Right lobe of liver (tissue), 6 donors: Measurements from ENCODE around the gene LPCAT4. TPM values are rescaled to one million over a fixed set of nuclear protein-coding genes. Genes with fewer than 3 reads are reported as not detected.

Source experiments
- ATAC-seq, 4 donors: fragments of 200-7000 bp; cut with Tn5 transposase; one replicate each; pipeline ENCODE4 v1.9.1; 2020; ENCODE audit warnings: mild to moderate bottlenecking in 4 of 4, moderate library complexity in 4 of 4
- DNase-seq, 3 donors: peaks; one replicate each; pipeline ENCODE4 v3.0.0-alpha.2; 2020
- H3K27ac ChIP-seq, 3 donors: fragments of 200-600 bp; one replicate each; pipeline ENCODE4 v1.8.0; 2022
- H3K27me3 ChIP-seq, 2 donors: fragments of 200-600 bp; one replicate each; pipeline ENCODE4 v1.8.0; 2022
- H3K36me3 ChIP-seq, 4 donors: fragments of 200-600 bp; sonication (generic) in 1 of 4; one replicate each; pipeline versions ENCODE4 v1.5.1 to v1.8.0; 2017 to 2022; ENCODE audit warnings: control low read depth in 1 of 4
- H3K4me1 ChIP-seq, 4 donors: fragments of 200-600 bp; sonication (generic) in 1 of 4; one replicate each; pipeline versions ENCODE4 v1.5.1 to v1.8.0; 2017 to 2022; ENCODE audit warnings: control low read depth in 1 of 4
- H3K4me3 ChIP-seq, 3 donors: fragments of 200-600 bp; one replicate each; pipeline ENCODE4 v1.8.0; 2022
- H3K9me3 ChIP-seq, 4 donors: fragments of 200-600 bp; sonication (generic) in 1 of 4; one replicate each; pipeline versions ENCODE4 v1.5.1 to v1.8.0; 2017 to 2022; ENCODE audit warnings: control low read depth in 1 of 4
- CTCF ChIP-seq, 4 donors: fragments of 200-600 bp in 3 of 4; fragments of 450-650 bp in 1 of 4; IDR thresholded peaks; one replicate each; pipeline versions ENCODE4 v1.5.1 to v1.8.0; 2016 to 2022; ENCODE audit warnings: antibody characterized with exemption in 4 of 4, mild to moderate bottlenecking in 2 of 4
- POLR2A ChIP-seq: fragments of 450-650 bp; IDR thresholded peaks from one replicate; pipeline ENCODE4 v1.6.1; 2017; ENCODE audit warnings: antibody characterized with exemption, mild to moderate bottlenecking
- WGBS: methylation state at CpG from one replicate; pipeline ENCODE4 v1.1.6; 2018; ENCODE audit warnings: low coverage, low lambda C conversion rate; ENCODE audit not compliant: insufficient coverage; ENCODE audit errors: missing lambda C conversion rate; 5-methylcytosine and 5-hydroxymethylcytosine counted together
- intact Hi-C, 2 donors: fragments of 100-400 bp; cut with DNase I; formaldehyde crosslinking; loops; one replicate each; pipeline versions ENCODE4 v1.11.2 to v1.14.1; 2022
- microRNA counts: library from miRNA; unstranded; fragments of <30 nt; microRNA quantifications from one replicate; lab custom pipeline; 2016
- microRNA-seq, 2 donors: library from miRNA; unstranded; fragments of <30 nt; microRNA quantifications; one replicate each; pipeline ENCODE4, GENCODE V29; 2019 to 2020
- small RNA-seq, 2 experiments: library from RNA; depleted of rRNA; stranded (forward); fragments of <200 nt; gene quantifications; one replicate each; pipeline ENCODE3, GENCODE V24; 2016
- total RNA-seq, 6 experiments: library from RNA; depleted of rRNA in 2 of 6; stranded (reverse); fragments of >200 nt in 2 of 6; fragmentation: NEBNext Ultra II Directional in 3 of 6; extraction: Animal tissue kit (Norgen Biotek cat#: 25700) in 3 of 6; gene quantifications; one replicate each; pipeline versions ENCODE4 v1.1.0 to v1.2.4, GENCODE V29; 2016 to 2023
- donor health status: DM: no; HTN: yes; CAD: no.
- donor health status: DM: no; HTN: no; CAD: no.
- donor health status: DM: no; HTN: no; CAD: no.
- donor health status: DM: no; HTN: yes; CAD: no.
- donor health status: DM: no; HTN: yes; CAD: no.

LPCAT4 gene
- total RNA-seq, 6 experiments from 2014 or later, result 3.2 to 6.7 (median 4.5) TPM

- intact Hi-C loops, result no loop called here
- WGBS, result 92% methylated on average over 1 of the region's 1 CpG
These were observed 55.4 kb downstream of the LPCAT4 start for GRCh38 chr15:34311563-34311962.

More at GRCh38 chr15:34311563-34311962, 55.4 kb downstream of the LPCAT4 start:
- Histone ChIP-seq H3K36me3 (peaks cover 0 to 5% (median 0%) of the 10 kb centered on the region in 4 donors), H3K27me3 (no peaks in the 10 kb centered on the region), H3K9me3 (no peaks in the 10 kb centered on the region), H3K27ac (no peak overlapping the region), H3K4me1 (no peaks in the 10 kb centered on the region), H3K4me3 (no peak overlapping the region)
- DNase-seq (no peak), ATAC-seq (no peak)
- TF ChIP-seq CTCF (IDR thresholded peaks at IDR 0.05), result no peak
- TF ChIP-seq POLR2A, result no peak

MicroRNAs within 50 kb of the gene (microRNA counts, 767-probe panel; counts per million panel counts)
- 237 counts per million for microRNA hsa-miR-1233 (lab: Ali Mortazavi, UCI)

Small RNA genes lying within 50 kb of the gene (microRNA-seq; reads per million reads assigned to microRNA genes)
- 0 reads per million in 2 donors for gene MIR1233-1

Small RNA genes lying within 50 kb of the gene (small RNA-seq; reads per million reads assigned to genes)
- gene MIR1233-1 (0 reads per million in 2 experiments), gene RF00019 (0 reads per million in 2 experiments)

Other genes with a start within 250 kb of the LPCAT4 start
- 10 to 100 TPM; 12.4 to 22.4 (median 17.6) TPM for gene KATNBL1, start 157.1 kb downstream of the LPCAT4 start, total RNA-seq
- gene EMC4, start 142.2 kb downstream of the LPCAT4 start, total RNA-seq, result 100 to 1,000 TPM in 1 of 6 experiments, 10 to 100 TPM in 5; 39.3 to 111 (median 49.7) TPM
- gene SLC12A6, start 29.4 kb downstream of the LPCAT4 start, total RNA-seq, result 10 to 100 TPM in 1 of 6 experiments, 1 to 10 TPM in 5; 5.6 to 10.9 (median 7.5) TPM
- 100 to 1,000 TPM in 2 of 6 experiments, 10 to 100 TPM in 4; 59.2 to 177 (median 79.2) TPM for gene NOP10, start 24.1 kb downstream of the LPCAT4 start, total RNA-seq
- not detected for gene NUTM1, start 23.9 kb downstream of the LPCAT4 start, total RNA-seq
- gene GOLGA8A, start 70.6 kb upstream of the LPCAT4 start, total RNA-seq, result 10 to 100 TPM in 4 of 6 experiments, 1 to 10 TPM in 2; 8.8 to 24.3 (median 16.3) TPM
- 10 to 100 TPM; 21.9 to 53.4 (median 30.8) TPM for gene GOLGA8B, start 216.5 kb upstream of the LPCAT4 start, total RNA-seq